Measurements from ENCODE around the gene FSTL5. TPM values are rescaled to one million over a fixed set of nuclear protein-coding genes. Genes with fewer than 3 reads are reported as not detected.

The FSTL5 gene
- total and polyA plus RNA-seq, 10 of the 15 experiments (the other 5 are each of a cell fraction or from before 2014, with no cell fraction given), result 0.04 to 2.4 (median 0.08) TPM; not detected in 4

DNA sequence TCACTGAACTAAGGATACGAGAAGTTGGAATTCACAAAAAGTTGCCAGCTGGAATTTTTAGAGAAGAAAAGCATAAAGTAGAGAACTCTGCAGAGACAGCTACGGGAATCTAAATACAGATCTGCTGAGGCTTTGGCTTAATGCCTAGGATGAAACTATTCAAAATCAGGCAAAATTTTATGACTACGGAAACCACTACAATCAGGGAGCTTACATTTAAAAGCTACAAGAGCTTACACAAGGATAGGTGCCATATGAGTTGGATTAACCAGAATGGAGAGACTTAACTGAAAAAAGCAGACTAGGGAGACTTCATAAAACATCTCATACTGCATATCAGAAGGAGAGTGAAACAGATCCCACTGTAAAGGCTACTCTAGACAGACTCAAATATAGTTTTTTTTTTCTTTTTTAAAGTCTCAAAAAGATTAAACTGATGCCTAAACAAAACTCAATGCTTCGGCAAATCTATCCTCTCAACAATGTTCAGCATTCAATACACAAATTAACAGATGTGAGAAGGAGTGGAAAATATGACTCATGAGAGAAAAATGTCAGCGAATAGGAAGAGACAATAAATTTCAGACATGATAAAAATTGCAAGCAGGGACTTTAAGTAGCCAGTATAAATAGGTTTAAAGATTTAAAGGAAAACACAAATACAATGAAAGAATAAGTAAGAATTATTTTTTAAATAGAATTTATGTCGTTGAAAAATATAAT, 586.1 kb downstream of the FSTL5 start:
- no TSS peak for BruUV-seq (replicated peaks)
- H3K4me2 ChIP-seq (ENCODE audit: control insufficient read depth, insufficient read depth), result no peak overlapping the region
- RAD21 ChIA-PET (ENCODE audit: unreplicated experiment), result no interaction called here
- H3K36me3 ChIP-seq (ENCODE audit: control insufficient read depth in 2 of 2, insufficient read depth in 2 of 2, low read length in 1 of 2), result no peaks in the 10 kb centered on the region
- POLR2A ChIA-PET, result no interaction called here
- H3K27ac ChIP-seq (ENCODE audit: control insufficient read depth, insufficient read depth), result no peak overlapping the region
- no peak overlapping the region for H3K4me3 ChIP-seq
- SMC1A ChIA-PET (ENCODE audit: uncharacterized antibody, unreplicated experiment), result no interaction called here
- ATAC-seq (no peak), FAIRE-seq (no peak), DNase-seq (ENCODE audit: low read depth, low spot score) (no peak)
- H3K79me2 ChIP-seq (ENCODE audit: control insufficient read depth, insufficient read depth, low read length), result no peaks in the 10 kb centered on the region
- no peaks in the 10 kb centered on the region for H3K9me3 ChIP-seq (replicated peaks; ENCODE audit: control insufficient read depth, insufficient read depth, low read length)
- H2AFZ ChIP-seq (ENCODE audit: control insufficient read depth, low read depth, low read length), result no peak overlapping the region
- intact Hi-C loops (cut with micrococcal nuclease; ENCODE audit: unreplicated experiment) (no loop called here), in situ Hi-C loops (cut with MboI) (no loop called here)
- WGBS (ENCODE audit: insufficient coverage, insufficient replicate concordance, low lambda C conversion rate, missing lambda C conversion rate), result 16% methylated on average over 6 of the region's 6 CpGs
- no peaks in the 10 kb centered on the region for H3K27me3 ChIP-seq (replicated peaks in 1 of 2; ENCODE audit: control insufficient read depth in 2 of 2, insufficient read depth in 2 of 2, low read length in 1 of 2)
- no peak overlapping the region for H3K9ac ChIP-seq (ENCODE audit: control insufficient read depth, insufficient read depth, low read length)
- TF ChIP-seq KDM1A (IDR thresholded peaks at IDR 0.05; ENCODE audit: borderline replicate concordance), result no peak
- TF ChIP-seq, protein P1, sequence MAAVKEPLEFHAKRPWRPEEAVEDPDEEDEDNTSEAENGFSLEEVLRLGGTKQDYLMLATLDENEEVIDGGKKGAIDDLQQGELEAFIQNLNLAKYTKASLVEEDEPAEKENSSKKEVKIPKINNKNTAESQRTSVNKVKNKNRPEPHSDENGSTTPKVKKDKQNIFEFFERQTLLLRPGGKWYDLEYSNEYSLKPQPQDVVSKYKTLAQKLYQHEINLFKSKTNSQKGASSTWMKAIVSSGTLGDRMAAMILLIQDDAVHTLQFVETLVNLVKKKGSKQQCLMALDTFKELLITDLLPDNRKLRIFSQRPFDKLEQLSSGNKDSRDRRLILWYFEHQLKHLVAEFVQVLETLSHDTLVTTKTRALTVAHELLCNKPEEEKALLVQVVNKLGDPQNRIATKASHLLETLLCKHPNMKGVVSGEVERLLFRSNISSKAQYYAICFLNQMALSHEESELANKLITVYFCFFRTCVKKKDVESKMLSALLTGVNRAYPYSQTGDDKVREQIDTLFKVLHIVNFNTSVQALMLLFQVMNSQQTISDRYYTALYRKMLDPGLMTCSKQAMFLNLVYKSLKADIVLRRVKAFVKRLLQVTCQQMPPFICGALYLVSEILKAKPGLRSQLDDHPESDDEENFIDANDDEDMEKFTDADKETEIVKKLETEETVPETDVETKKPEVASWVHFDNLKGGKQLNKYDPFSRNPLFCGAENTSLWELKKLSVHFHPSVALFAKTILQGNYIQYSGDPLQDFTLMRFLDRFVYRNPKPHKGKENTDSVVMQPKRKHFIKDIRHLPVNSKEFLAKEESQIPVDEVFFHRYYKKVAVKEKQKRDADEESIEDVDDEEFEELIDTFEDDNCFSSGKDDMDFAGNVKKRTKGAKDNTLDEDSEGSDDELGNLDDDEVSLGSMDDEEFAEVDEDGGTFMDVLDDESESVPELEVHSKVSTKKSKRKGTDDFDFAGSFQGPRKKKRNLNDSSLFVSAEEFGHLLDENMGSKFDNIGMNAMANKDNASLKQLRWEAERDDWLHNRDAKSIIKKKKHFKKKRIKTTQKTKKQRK (IDR thresholded peaks at IDR 0.05; ENCODE audit: low read depth, low read length), result no peak
- no peak for TF ChIP-seq HDGF (IDR thresholded peaks at IDR 0.05)
- TF ChIP-seq NKRF (conservative IDR thresholded peaks at IDR 0.05), result no peak
- no peak for TF ChIP-seq BMI1 (IDR thresholded peaks at IDR 0.05; ENCODE audit: borderline replicate concordance)
- no peak for TF ChIP-seq GATAD2B (conservative IDR thresholded peaks at IDR 0.05; ENCODE audit: low read depth)
- TF ChIP-seq RAD21 (IDR thresholded peaks at IDR 0.05; ENCODE audit: insufficient read depth, low read depth, low read length), result no peak
- TF ChIP-seq RAD51 (IDR thresholded peaks at IDR 0.05), result no peak
- no peak for TF ChIP-seq KLF5 (IDR thresholded peaks at IDR 0.05; ENCODE audit: partially characterized antibody)
- no peak; the same call in 1 of the 2 replicates for TF ChIP-seq JUNB (IDR thresholded peaks at IDR 0.05)
- no peak for TF ChIP-seq IKZF2 (IDR thresholded peaks at IDR 0.05)
- TF ChIP-seq SREBF2 (IDR thresholded peaks at IDR 0.05; ENCODE audit: low read length), result no peak
- TF ChIP-seq ZNF384 (IDR thresholded peaks at IDR 0.05; ENCODE audit: borderline replicate concordance, low read depth, low read length), result no peak
- TF ChIP-seq CEBPB (IDR thresholded peaks at IDR 0.05; ENCODE audit: borderline replicate concordance in 1 of 2, low read depth in 2 of 2, low read length in 2 of 2), result no peak
- TF ChIP-seq HSF1 (IDR thresholded peaks at IDR 0.05; ENCODE audit: low read depth, low read length), result no peak
- TF ChIP-seq RUNX3 (IDR thresholded peaks at IDR 0.05; ENCODE audit: low read length), result no peak
- TF ChIP-seq IRF4 (IDR thresholded peaks at IDR 0.05; ENCODE audit: low read depth, low read length), result no peak
- TF ChIP-seq TBL1XR1 (IDR thresholded peaks at IDR 0.05; ENCODE audit: low read depth, low read length), result no peak
- H4K20me1 ChIP-seq (ENCODE audit: control insufficient read depth, insufficient read depth), result no peaks in the 10 kb centered on the region
- no peaks in the 10 kb centered on the region for H3K4me1 ChIP-seq (ENCODE audit: control insufficient read depth, insufficient read depth, low read length)
- CTCF ChIA-PET, result no interaction called here

All from GM12878 (cell line).